Aorta (tissue), 5 donors: ENCODE data around the gene COPS8. TPM values are rescaled to one million over a fixed set of nuclear protein-coding genes. Genes with fewer than 3 reads are reported as not detected.

Source experiments
- ATAC-seq: fragments of 200-7000 bp; cut with Tn5 transposase; one replicate; pipeline ENCODE4 v1.9.1; 2022; ENCODE audit warnings: moderate library complexity; ENCODE audit not compliant: low FRiP score
- DNase-seq, 2 donors: peaks; one replicate each; pipeline ENCODE4 v3.0.0-alpha.2; 2020
- H3K27ac ChIP-seq, 2 donors: one replicate each; pipeline ENCODE4 v1.5.1; 2013; ENCODE audit warnings: low read length in 2 of 2, mild to moderate bottlenecking in 2 of 2, moderate library complexity in 2 of 2, control low read depth in 1 of 2, inconsistent platforms in 1 of 2, low read depth in 1 of 2
- H3K27me3 ChIP-seq, 2 donors: one replicate each; pipeline ENCODE4 v1.6.1; 2013; ENCODE audit warnings: control low read depth in 1 of 2, low read length in 1 of 2, mild to moderate bottlenecking in 1 of 2, moderate library complexity in 1 of 2; ENCODE audit not compliant: insufficient read depth in 2 of 2, control insufficient read depth in 1 of 2
- H3K36me3 ChIP-seq, 2 donors: one replicate each; pipeline ENCODE4 v1.6.1; 2013; ENCODE audit warnings: control low read depth in 1 of 2, low read length in 1 of 2, mild to moderate bottlenecking in 1 of 2; ENCODE audit not compliant: insufficient read depth in 2 of 2, control insufficient read depth in 1 of 2
- H3K4me1 ChIP-seq, 2 donors: one replicate each; pipeline ENCODE4 v1.6.1; 2013; ENCODE audit warnings: low read length in 2 of 2, control low read depth in 1 of 2, mild to moderate bottlenecking in 1 of 2, moderate library complexity in 1 of 2; ENCODE audit not compliant: insufficient read depth in 2 of 2, control insufficient read depth in 1 of 2
- H3K4me3 ChIP-seq, 2 donors: one replicate each; pipeline ENCODE4 v1.5.1; 2013; ENCODE audit warnings: low read length in 2 of 2, control low read depth in 1 of 2, mild to moderate bottlenecking in 1 of 2
- H3K9me3 ChIP-seq: one replicate; pipeline ENCODE4 v1.6.1; 2013; ENCODE audit warnings: mild to moderate bottlenecking, low read length; ENCODE audit not compliant: control insufficient read depth
- WGBS, 2 donors: extraction: QIAGEN DNeasy Blood & Tissue Kit; methylation state at CpG; one replicate each; pipeline ENCODE4 v1.1.7; 2013; 5-methylcytosine and 5-hydroxymethylcytosine counted together
- intact Hi-C, 2 donors: fragments of 100-400 bp; cut with DNase I; formaldehyde crosslinking; loops; one replicate each; pipeline versions ENCODE4 v1.14.2 to v1.15.0; 2022
- polyA plus RNA-seq, 2 donors: library from polyadenylated mRNA; stranded (reverse); fragments of 200-250 nt; gene quantifications; one replicate each; pipeline ENCODE4 v1.2.3, GENCODE V29; 2013
- total RNA-seq, 2 donors: library from RNA; stranded (reverse); fragmentation: NEBNext Ultra II Directional; extraction: Animal tissue kit (Norgen Biotek cat#: 25700); gene quantifications; one replicate each; pipeline ENCODE4 v1.2.1, GENCODE V29; 2021
- donor health status: healthy with polysubstance abuse.
- donor health status: Bipolar disorder and iron deficiency.
- donor health status: DM: no; HTN: no; CAD: no.
- donor health status: DM: no; HTN: no; CAD: no.
- donor health status: DM: yes; HTN: yes; CAD: no.

COPS8 gene
- total and polyA plus RNA-seq, 4 donors: 42.8 to 60.3 (median 45.0) TPM

GRCh38 chr2:237073552-237073951 lies 12.1 kb upstream of the COPS8 start:
- ATAC-seq (no peak), DNase-seq (no peak)
- Histone ChIP-seq H3K4me3 (no peak overlapping the region), H3K27me3 (no peaks in the 10 kb centered on the region), H3K36me3 (no peaks in the 10 kb centered on the region), H3K4me1 (peaks cover 0 to 5% of the 10 kb centered on the region in 2 donors), H3K9me3 (no peaks in the 10 kb centered on the region), H3K27ac (peak overlapping the region in 1 of 2 donors; percentile 55)
- WGBS, 2 donors: 6 to 8% methylated on average over 4 of the region's 4 CpGs
- intact Hi-C loops: loop anchor here in 1 of 2 donors (2.0 to 5.0 kb wide), 2 partner anchors 506 to 731 kb away; partner anchors contain the start of gene ACKR3

- no peak overlapping the region for H3K27ac ChIP-seq
- no peak for DNase-seq
- intact Hi-C loops: loop anchor here in 1 of 2 donors (5.0 kb wide), 1 partner anchor 507 kb away; the partner anchor contains the start of gene ACKR3
- no peak overlapping the region for H3K4me3 ChIP-seq
- ATAC-seq: no peak
- no peaks in the 10 kb centered on the region for H3K27me3 ChIP-seq
- 23 to 25% methylated on average over 7 of the region's 7 CpGs for WGBS, 2 donors
- no peaks in the 10 kb centered on the region for H3K36me3 ChIP-seq
- H3K9me3 ChIP-seq: no peaks in the 10 kb centered on the region
- H3K4me1 ChIP-seq: peaks cover 0 to 5% of the 10 kb centered on the region in 2 donors
Observed at GRCh38 chr2:237074211-237074993, 11.3 kb upstream of the COPS8 start.

GRCh38 chr2:237075749-237076599 lies 9.7 kb upstream of the COPS8 start:
- 83 to 86% methylated on average over 9 of the region's 9 CpGs for WGBS, 2 donors
- DNase-seq (no peak), ATAC-seq (no peak)
- intact Hi-C loops: no loop called here
- Histone ChIP-seq H3K36me3 (no peaks in the 10 kb centered on the region), H3K27ac (no peak overlapping the region), H3K9me3 (no peaks in the 10 kb centered on the region), H3K27me3 (no peaks in the 10 kb centered on the region), H3K4me3 (no peak overlapping the region), H3K4me1 (peaks cover 0 to 5% of the 10 kb centered on the region in 2 donors)

- no peak for DNase-seq
- no peaks in the 10 kb centered on the region for H3K27me3 ChIP-seq
- ATAC-seq: no peak
- intact Hi-C loops: no loop called here
- H3K9me3 ChIP-seq: no peaks in the 10 kb centered on the region
- WGBS, 2 donors: 93% methylated on average over 8 of the region's 8 CpGs
- no peaks in the 10 kb centered on the region for H3K4me1 ChIP-seq
- no peak overlapping the region for H3K27ac ChIP-seq
- no peak overlapping the region for H3K4me3 ChIP-seq
- H3K36me3 ChIP-seq: no peaks in the 10 kb centered on the region
Observed at GRCh38 chr2:237081596-237081995, 4.1 kb upstream of the COPS8 start.

GRCh38 chr2:237083026-237083425 lies 2.7 kb upstream of the COPS8 start:
- no peaks in the 10 kb centered on the region for H3K9me3 ChIP-seq
- H3K27me3 ChIP-seq: no peaks in the 10 kb centered on the region
- H3K27ac ChIP-seq: no peak overlapping the region
- DNase-seq (no peak), ATAC-seq (no peak)
- no peaks in the 10 kb centered on the region for H3K36me3 ChIP-seq
- 95 to 97% methylated on average over 3 of the region's 3 CpGs for WGBS, 2 donors
- no peaks in the 10 kb centered on the region for H3K4me1 ChIP-seq
- intact Hi-C loops: no loop called here
- no peak overlapping the region for H3K4me3 ChIP-seq

- Histone ChIP-seq H3K27me3 (no peaks in the 10 kb centered on the region), H3K4me3 (no peak overlapping the region), H3K9me3 (no peaks in the 10 kb centered on the region), H3K36me3 (no peaks in the 10 kb centered on the region), H3K27ac (no peak overlapping the region), H3K4me1 (no peaks in the 10 kb centered on the region)
- intact Hi-C loops: no loop called here
- WGBS, 2 donors: 88 to 91% methylated on average over 8 of the region's 8 CpGs
- no peak for DNase-seq
- no peak for ATAC-seq
Observed at GRCh38 chr2:237084444-237084843, 1.2 kb upstream of the COPS8 start.

GRCh38 chr2:237090906-237091305 lies 5.2 kb downstream of the COPS8 start:
- WGBS, 2 donors: 77 to 79% methylated on average over 13 of the region's 13 CpGs
- Histone ChIP-seq H3K9me3 (no peaks in the 10 kb centered on the region), H3K36me3 (peaks cover 0 to 5% of the 10 kb centered on the region in 2 donors), H3K27ac (no peak overlapping the region), H3K4me1 (no peaks in the 10 kb centered on the region), H3K27me3 (no peaks in the 10 kb centered on the region), H3K4me3 (no peak overlapping the region)
- intact Hi-C loops: no loop called here
- no peak for DNase-seq
- no peak for ATAC-seq

GRCh38 chr2:237091779-237092436 lies 6.2 kb downstream of the COPS8 start:
- ATAC-seq (no peak), DNase-seq (no peak)
- WGBS, 2 donors: 83 to 84% methylated on average over 7 of the region's 7 CpGs
- Histone ChIP-seq H3K4me3 (no peak overlapping the region), H3K4me1 (no peaks in the 10 kb centered on the region), H3K27ac (no peak overlapping the region), H3K9me3 (no peaks in the 10 kb centered on the region), H3K36me3 (peaks cover 0 to 5% of the 10 kb centered on the region in 2 donors), H3K27me3 (no peaks in the 10 kb centered on the region)
- intact Hi-C loops: no loop called here
